DOHH2 (cell line): ENCODE measurements around the gene MACROD2.
"Not testable (repeated sequence)": the region's sequence is repeated elsewhere in the genome, so short reads cannot be mapped to it uniquely, and the experiment has no call there.

Experiments
- H3F3A ChIP-seq: fragments of 200-600 bp; sonication (generic), shearing (Covaris generic); 2 replicates; pipeline ENCODE4 v1.6.0; 2016; ENCODE audit warnings: antibody characterized with exemption, mild to moderate bottlenecking; ENCODE audit not compliant: control insufficient read depth, insufficient read depth
- H3K27ac ChIP-seq: fragments of 200-600 bp; sonication (generic); 2 replicates; pipeline ENCODE4 v1.5.1; 2014; ENCODE audit warnings: low read depth, mild to moderate bottlenecking, low read length, moderate library complexity
- H3K27me3 ChIP-seq: fragments of 200-600 bp; sonication (generic); 2 replicates; pipeline ENCODE4 v1.6.1; 2014; ENCODE audit warnings: mild to moderate bottlenecking, low read length, mixed read lengths; ENCODE audit not compliant: control insufficient read depth
- H3K36me3 ChIP-seq: fragments of 200-600 bp; sonication (generic); 2 replicates; pipeline ENCODE4 v1.6.1; 2014; ENCODE audit warnings: mild to moderate bottlenecking, low read length, moderate library complexity, mixed read lengths; ENCODE audit not compliant: control insufficient read depth
- H3K4me1 ChIP-seq: fragments of 200-600 bp; sonication (generic); 2 replicates; pipeline ENCODE4 v1.6.1; 2014; ENCODE audit warnings: mild to moderate bottlenecking, low read length, mixed read lengths; ENCODE audit not compliant: control insufficient read depth
- H3K4me2 ChIP-seq: fragments of 200-600 bp; sonication (generic); 2 replicates; pipeline ENCODE4 v1.6.0; 2014; ENCODE audit warnings: mild to moderate bottlenecking, low read length, moderate library complexity
- H3K4me3 ChIP-seq: fragments of 200-600 bp; sonication (generic); 2 replicates; pipeline ENCODE4 v1.5.1; 2014; ENCODE audit warnings: mild to moderate bottlenecking, low read length, mixed read lengths
- H3K79me2 ChIP-seq: fragments of 200-600 bp; sonication (generic); 2 replicates; pipeline ENCODE4 v1.6.1; 2014; ENCODE audit warnings: mild to moderate bottlenecking, low read length, mixed read lengths; ENCODE audit not compliant: control insufficient read depth
- H3K9me2 ChIP-seq: fragments of 200-600 bp; sonication (generic); replicated peaks from 2 replicates; pipeline ENCODE4 v1.6.1; 2014; ENCODE audit warnings: mild to moderate bottlenecking, low read length, mixed read lengths; ENCODE audit not compliant: control insufficient read depth
- H3K9me3 ChIP-seq: fragments of 200-600 bp; sonication (generic); 2 replicates; pipeline ENCODE4 v1.6.1; 2014; ENCODE audit warnings: antibody characterized with exemption, low read length, mixed read lengths; ENCODE audit not compliant: control insufficient read depth, insufficient read depth
- H4K20me1 ChIP-seq: fragments of 200-600 bp; sonication (generic); 2 replicates; pipeline ENCODE4 v1.6.0; 2014; ENCODE audit warnings: low read depth, mild to moderate bottlenecking, antibody characterized with exemption, low read length, moderate library complexity; ENCODE audit not compliant: control insufficient read depth, insufficient read depth
- CTCF ChIP-seq: fragments of 200-600 bp; sonication (generic); IDR thresholded peaks from one replicate; pipeline ENCODE4 v1.5.1; 2014; ENCODE audit warnings: antibody characterized with exemption, mild to moderate bottlenecking, low read depth, low read length; ENCODE audit not compliant: poor library complexity, severe bottlenecking
- EZH2phosphoT487 ChIP-seq: fragments of 200-600 bp; sonication (generic); IDR thresholded peaks from 2 replicates; pipeline ENCODE4 v1.6.1; 2017; ENCODE audit warnings: borderline replicate concordance, mild to moderate bottlenecking, antibody characterized with exemption, low read length, moderate library complexity, mixed read lengths

Gene MACROD2

GRCh38 chr20:15806105-15806504 is 1810.8 kb downstream of the MACROD2 start:
- H3K27me3 ChIP-seq = no peaks in the 10 kb centered on the region
- H3F3A ChIP-seq = no peaks in the 10 kb centered on the region
- H3K4me2 ChIP-seq = no peak overlapping the region
- no peaks in the 10 kb centered on the region for H4K20me1 ChIP-seq
- no peak overlapping the region for H3K27ac ChIP-seq
- H3K9me3 ChIP-seq = no peaks in the 10 kb centered on the region
- H3K9me2 ChIP-seq = no peaks in the 10 kb centered on the region
- H3K79me2 ChIP-seq = no peaks in the 10 kb centered on the region
- H3K36me3 ChIP-seq = no peaks in the 10 kb centered on the region
- H3K4me1 ChIP-seq = peaks cover 6% of the 10 kb centered on the region
- no peak overlapping the region for H3K4me3 ChIP-seq
- TF ChIP-seq EZH2phosphoT487 (no peak), CTCF (no peak)

- no peak overlapping the region for H3K27ac ChIP-seq
- no peaks in the 10 kb centered on the region for H3K9me3 ChIP-seq
- no peaks in the 10 kb centered on the region for H3K79me2 ChIP-seq
- no peaks in the 10 kb centered on the region for H3F3A ChIP-seq
- no peaks in the 10 kb centered on the region for H3K9me2 ChIP-seq
- no peaks in the 10 kb centered on the region for H3K27me3 ChIP-seq
- H3K36me3 ChIP-seq = no peaks in the 10 kb centered on the region
- H4K20me1 ChIP-seq = no peaks in the 10 kb centered on the region
- H3K4me2 ChIP-seq = no peak overlapping the region
- H3K4me1 ChIP-seq = peaks cover 6% of the 10 kb centered on the region
- no peak for TF ChIP-seq EZH2phosphoT487
- TF ChIP-seq CTCF = no peak
- no peak overlapping the region for H3K4me3 ChIP-seq
These were observed 1812.0 kb downstream of the MACROD2 start for GRCh38 chr20:15807271-15807670.

- not testable (repeated sequence) for H4K20me1 ChIP-seq
These were observed 1812.5 kb downstream of the MACROD2 start for GRCh38 chr20:15807771-15808170.

GRCh38 chr20:15811951-15812350 is 1816.6 kb downstream of the MACROD2 start:
- H3K36me3 ChIP-seq = no peaks in the 10 kb centered on the region
- H4K20me1 ChIP-seq = no peaks in the 10 kb centered on the region
- no peak overlapping the region for H3K4me2 ChIP-seq
- H3F3A ChIP-seq = no peaks in the 10 kb centered on the region
- H3K79me2 ChIP-seq = no peaks in the 10 kb centered on the region
- peaks cover 6% of the 10 kb centered on the region for H3K4me1 ChIP-seq
- H3K27me3 ChIP-seq = no peaks in the 10 kb centered on the region
- H3K27ac ChIP-seq = no peak overlapping the region
- TF ChIP-seq CTCF (no peak), EZH2phosphoT487 (no peak)
- H3K9me2 ChIP-seq = no peaks in the 10 kb centered on the region
- no peaks in the 10 kb centered on the region for H3K9me3 ChIP-seq
- no peak overlapping the region for H3K4me3 ChIP-seq

More at GRCh38 chr20:15807771-15808170, 1812.5 kb downstream of the MACROD2 start:
- H3F3A ChIP-seq, H3K9me3 ChIP-seq, H3K9me2 ChIP-seq, H3K4me2 ChIP-seq, H3K36me3 ChIP-seq, H3K27ac ChIP-seq, H3K79me2 ChIP-seq, H3K4me3 ChIP-seq, H3K27me3 ChIP-seq, H3K4me1 ChIP-seq: not testable (repeated sequence)
